K562 (cell line): Measurements from ENCODE around the gene LMTK2. TPM values are rescaled to one million over a fixed set of nuclear protein-coding genes. Genes with fewer than 3 reads are reported as not detected.

Experiments
- ATF3 ChIP-seq, 2 experiments: fragments of 450-650 bp in 1 of 2; sonication (generic) in 1 of 2; formaldehyde crosslinking in 1 of 2; IDR thresholded peaks in 1 of 2; conservative IDR thresholded peaks in 1 of 2; 2 replicates each; pipeline versions ENCODE4 v1.6.1 to v1.8.1; 2016 to 2023; ENCODE audit warnings: mild to moderate bottlenecking in 2 of 2, moderate library complexity in 2 of 2, inconsistent platforms in 1 of 2, missing genetic modification reagents in 1 of 2
- CAMTA2 ChIP-seq: fragments of 250-450 bp; sonication (Bioruptor Pico); conservative IDR thresholded peaks from 2 replicates; pipeline ENCODE4 v1.5.1; 2022
- MAX ChIP-seq: sonication (generic); formaldehyde crosslinking; IDR thresholded peaks from 2 replicates; pipeline ENCODE4 v1.9.0; 2022; ENCODE audit warnings: mild to moderate bottlenecking, missing genetic modification reagents
- POLR3A ChIP-seq: IDR thresholded peaks from 2 replicates; pipeline ENCODE4 v1.6.1; 2011; ENCODE audit warnings: borderline replicate concordance, mild to moderate bottlenecking, moderate library complexity; ENCODE audit not compliant: insufficient read length, insufficient read depth; ENCODE audit errors: extremely low read depth
- PTTG1 ChIP-seq: fragments of 450-650 bp; IDR thresholded peaks from 2 replicates; pipeline ENCODE4 v1.6.1; 2016; ENCODE audit warnings: low read depth, mild to moderate bottlenecking, missing genetic modification characterization, missing compliant biosample characterization
- RBBP5 ChIP-seq: fragments of 200-600 bp; sonication (generic); IDR thresholded peaks from 2 replicates; pipeline ENCODE4 v1.6.1; 2012; ENCODE audit warnings: borderline replicate concordance, mild to moderate bottlenecking, low read length, control low read depth, inconsistent platforms; ENCODE audit not compliant: insufficient read depth, poor library complexity, severe bottlenecking
- RREB1 ChIP-seq: fragments of 250-450 bp; sonication (Bioruptor Pico); IDR thresholded peaks from 2 replicates; pipeline ENCODE4 v1.4.0; 2020
- YY1 ChIP-seq, 3 experiments: IDR thresholded peaks; 2 replicates each; pipeline ENCODE4 v1.6.1; 2011; ENCODE audit warnings: low read length in 2 of 3, mild to moderate bottlenecking in 2 of 3, moderate library complexity in 2 of 3, borderline replicate concordance in 1 of 3, control low read depth in 1 of 3, low read depth in 1 of 3; ENCODE audit not compliant: insufficient read depth in 3 of 3, insufficient replicate concordance in 2 of 3, control insufficient read depth in 1 of 3, insufficient read length in 1 of 3; ENCODE audit errors: extremely low read depth in 1 of 3
- ZFPM2 ChIP-seq: fragments of 250-450 bp; sonication (Bioruptor Pico); IDR thresholded peaks from 2 replicates; pipeline ENCODE4 v1.5.1; 2022; ENCODE audit warnings: mild to moderate bottlenecking
- ZNF584 ChIP-seq: fragments of 200-800 bp; sonication (Bioruptor generic); IDR thresholded peaks from 2 replicates; pipeline ENCODE4 v1.6.1; 2016; ENCODE audit warnings: low read depth, mild to moderate bottlenecking, missing genetic modification characterization, missing compliant biosample characterization
- ZNF668 ChIP-seq: fragments of 250-450 bp; sonication (Bioruptor Pico); IDR thresholded peaks from 2 replicates; pipeline ENCODE4 v1.8.0; 2022; ENCODE audit warnings: mild to moderate bottlenecking, inconsistent platforms
- polyA plus RNA-seq, 8 experiments: library from polyadenylated mRNA; depleted of rRNA in 4 of 8; stranded (reverse) in 5 of 8; unstranded in 3 of 8; fragments of >200 nt; fragmentation: Nextera tagmentation in 2 of 8; fragmentation: Illumina TruSeq in 1 of 8; extraction: Ambion mirVana in 2 of 8; extraction: Trizol in 1 of 8; gene quantifications; 2 replicates each; pipeline versions ENCODE4 v1.2.1 to v1.2.3, GENCODE V29; 2011 to 2014; ENCODE audit warnings: inconsistent platforms in 1 of 8, missing spikeins in 1 of 8
- total RNA-seq, 7 experiments: library from RNA; depleted of rRNA in 6 of 7; stranded (reverse); fragments of >200 nt in 6 of 7; fragmentation: Illumina TruSeq in 2 of 7; extraction: Trizol in 2 of 7; gene quantifications; 2 replicates each; pipeline versions ENCODE4 v1.2.1 to v1.2.3, GENCODE V29; 2011 to 2021; ENCODE audit warnings: low replicate concordance in 1 of 7
- TF ChIP-seq, protein P1 (sequence below): sonication (generic); formaldehyde crosslinking; IDR thresholded peaks from 2 replicates; pipeline ENCODE4 v1.8.1; 2023; ENCODE audit warnings: mild to moderate bottlenecking, missing genetic modification reagents
- TF ChIP-seq, protein P2 (sequence below): fragments of 250-450 bp; sonication (Bioruptor Pico); IDR thresholded peaks from 2 replicates; pipeline ENCODE4 v1.8.0; 2022; ENCODE audit warnings: inconsistent platforms

Gene LMTK2
- total and polyA plus RNA-seq, 9 of the 15 experiments (the other 6 are each of a cell fraction or from before 2014, with no cell fraction given) = 0.78 to 16.4 (median 6.3) TPM

DNA sequence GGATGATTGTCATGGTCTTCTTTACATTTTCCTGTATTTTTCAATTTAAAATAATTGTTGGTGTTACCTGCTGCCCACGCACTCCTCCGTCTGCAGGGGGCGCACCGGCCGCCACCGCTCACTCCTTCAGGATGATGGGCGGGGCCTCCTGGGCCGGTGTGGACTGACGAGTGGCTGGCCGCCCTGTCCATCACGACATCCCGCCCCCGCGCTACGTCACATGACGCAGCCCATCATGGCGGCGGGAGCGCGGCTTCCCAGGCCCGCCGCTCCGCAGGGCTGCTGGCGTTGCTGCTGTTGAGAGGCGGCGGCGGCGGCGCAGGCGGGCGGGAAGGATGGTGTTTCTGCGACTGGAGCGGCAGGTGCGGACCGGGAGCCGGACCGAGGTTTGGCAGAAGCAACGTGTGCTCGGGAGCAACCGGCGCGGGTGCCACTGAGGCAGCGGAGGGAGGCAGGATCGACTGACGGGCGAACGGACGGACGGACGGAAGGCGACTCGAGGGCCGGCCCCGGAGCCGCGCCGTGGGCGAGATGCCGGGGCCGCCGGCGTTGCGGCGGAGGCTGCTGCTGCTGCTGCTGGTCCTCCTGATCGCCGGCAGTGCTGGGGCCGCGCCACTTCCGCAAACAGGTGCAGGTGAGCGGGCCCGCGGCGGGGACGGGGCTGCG is at the start of gene LMTK2 (continued):
- no peak for TF ChIP-seq ATF3 (IDR thresholded peaks at IDR 0.05)
- TF ChIP-seq ATF3 (CRISPR knock-in tag; conservative IDR thresholded peaks at IDR 0.05) = no peak; the same call in 1 of the 2 replicates
- TF ChIP-seq RBBP5 = peak; percentile 94
- TF ChIP-seq MAX (CRISPR knock-in tag) = peak; percentile 68
- TF ChIP-seq, protein P1, sequence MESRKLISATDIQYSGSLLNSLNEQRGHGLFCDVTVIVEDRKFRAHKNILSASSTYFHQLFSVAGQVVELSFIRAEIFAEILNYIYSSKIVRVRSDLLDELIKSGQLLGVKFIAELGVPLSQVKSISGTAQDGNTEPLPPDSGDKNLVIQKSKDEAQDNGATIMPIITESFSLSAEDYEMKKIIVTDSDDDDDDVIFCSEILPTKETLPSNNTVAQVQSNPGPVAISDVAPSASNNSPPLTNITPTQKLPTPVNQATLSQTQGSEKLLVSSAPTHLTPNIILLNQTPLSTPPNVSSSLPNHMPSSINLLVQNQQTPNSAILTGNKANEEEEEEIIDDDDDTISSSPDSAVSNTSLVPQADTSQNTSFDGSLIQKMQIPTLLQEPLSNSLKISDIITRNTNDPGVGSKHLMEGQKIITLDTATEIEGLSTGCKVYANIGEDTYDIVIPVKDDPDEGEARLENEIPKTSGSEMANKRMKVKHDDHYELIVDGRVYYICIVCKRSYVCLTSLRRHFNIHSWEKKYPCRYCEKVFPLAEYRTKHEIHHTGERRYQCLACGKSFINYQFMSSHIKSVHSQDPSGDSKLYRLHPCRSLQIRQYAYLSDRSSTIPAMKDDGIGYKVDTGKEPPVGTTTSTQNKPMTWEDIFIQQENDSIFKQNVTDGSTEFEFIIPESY (CRISPR knock-in tag) = no peak; the same call in 1 of the 2 replicates
- no peak for TF ChIP-seq CAMTA2 (CRISPR knock-in tag)
- no peak for TF ChIP-seq ZFPM2 (CRISPR knock-in tag)
- TF ChIP-seq PTTG1 = no peak
- no peak for TF ChIP-seq ZNF584 (CRISPR knock-in tag)
- TF ChIP-seq RREB1 (CRISPR knock-in tag) = peak; percentile 77; the same call in 1 of the 2 replicates
- TF ChIP-seq, protein P2, sequence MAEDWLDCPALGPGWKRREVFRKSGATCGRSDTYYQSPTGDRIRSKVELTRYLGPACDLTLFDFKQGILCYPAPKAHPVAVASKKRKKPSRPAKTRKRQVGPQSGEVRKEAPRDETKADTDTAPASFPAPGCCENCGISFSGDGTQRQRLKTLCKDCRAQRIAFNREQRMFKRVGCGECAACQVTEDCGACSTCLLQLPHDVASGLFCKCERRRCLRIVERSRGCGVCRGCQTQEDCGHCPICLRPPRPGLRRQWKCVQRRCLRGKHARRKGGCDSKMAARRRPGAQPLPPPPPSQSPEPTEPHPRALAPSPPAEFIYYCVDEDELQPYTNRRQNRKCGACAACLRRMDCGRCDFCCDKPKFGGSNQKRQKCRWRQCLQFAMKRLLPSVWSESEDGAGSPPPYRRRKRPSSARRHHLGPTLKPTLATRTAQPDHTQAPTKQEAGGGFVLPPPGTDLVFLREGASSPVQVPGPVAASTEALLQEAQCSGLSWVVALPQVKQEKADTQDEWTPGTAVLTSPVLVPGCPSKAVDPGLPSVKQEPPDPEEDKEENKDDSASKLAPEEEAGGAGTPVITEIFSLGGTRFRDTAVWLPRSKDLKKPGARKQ (CRISPR knock-in tag) = no peak
- TF ChIP-seq YY1 (IDR thresholded peaks at IDR 0.05; ENCODE audit: borderline replicate concordance in 1 of 3, control insufficient read depth in 1 of 3, extremely low read depth in 1 of 3, insufficient read depth in 3 of 3, insufficient read length in 1 of 3, insufficient replicate concordance in 2 of 3, low read depth in 1 of 3, low read length in 2 of 3) = peak; percentile 92 to 99 (median 98)
- no peak for TF ChIP-seq ZNF668 (CRISPR knock-in tag)
- no peak for TF ChIP-seq POLR3A
